ENCODE results near the gene PSD2. TPM values are rescaled to one million over a fixed set of nuclear protein-coding genes. Genes with fewer than 3 reads are reported as not detected.

PSD2 gene
- total RNA-seq, 4 donors from 2014 or later: 0.30 to 0.76 TPM; not detected in 2

GRCh38 chr5:139855946-139856540, 60.4 kb downstream of the PSD2 start:
- no peak overlapping the region for H3K4me3 ChIP-seq
- no peaks in the 10 kb centered on the region for H3K4me1 ChIP-seq
- H3K9me3 ChIP-seq: no peaks in the 10 kb centered on the region
- H3K27ac ChIP-seq: no peak overlapping the region
- no peaks in the 10 kb centered on the region for H3K27me3 ChIP-seq
- TF ChIP-seq CTCF (IDR thresholded peaks at IDR 0.05): no peak
- TF ChIP-seq POLR2A (IDR thresholded peaks at IDR 0.05): no peak
- no peak for DNase-seq
- H3K36me3 ChIP-seq: no peaks in the 10 kb centered on the region
- intact Hi-C loops (cut with DNase I; ENCODE audit: low total_unique reads): no loop called here

- Histone ChIP-seq H3K4me1 (no peaks in the 10 kb centered on the region), H3K27me3 (no peaks in the 10 kb centered on the region), H3K36me3 (no peaks in the 10 kb centered on the region), H3K27ac (no peak overlapping the region), H3K9me3 (no peaks in the 10 kb centered on the region), H3K4me3 (no peak overlapping the region)
- intact Hi-C loops (cut with DNase I; ENCODE audit: low total_unique reads): no loop called here
- DNase-seq: no peak
- TF ChIP-seq POLR2A (IDR thresholded peaks at IDR 0.05) (no peak), CTCF (IDR thresholded peaks at IDR 0.05) (no peak)
Measured at GRCh38 chr5:139856714-139857113, 61.1 kb downstream of the PSD2 start.

- TF ChIP-seq POLR2A (IDR thresholded peaks at IDR 0.05) (no peak), CTCF (IDR thresholded peaks at IDR 0.05) (no peak)
- Histone ChIP-seq H3K9me3 (no peaks in the 10 kb centered on the region), H3K27ac (no peak overlapping the region), H3K27me3 (no peaks in the 10 kb centered on the region), H3K4me3 (no peak overlapping the region), H3K36me3 (no peaks in the 10 kb centered on the region), H3K4me1 (no peaks in the 10 kb centered on the region)
- intact Hi-C loops (cut with DNase I; ENCODE audit: low total_unique reads): no loop called here
- DNase-seq: no peak
Measured at GRCh38 chr5:139859013-139859412, 63.4 kb downstream of the PSD2 start.

- Histone ChIP-seq H3K4me1 (no peaks in the 10 kb centered on the region), H3K27me3 (no peaks in the 10 kb centered on the region), H3K36me3 (no peaks in the 10 kb centered on the region), H3K27ac (no peak overlapping the region), H3K9me3 (no peaks in the 10 kb centered on the region), H3K4me3 (no peak overlapping the region)
- DNase-seq: no peak
- no peak for TF ChIP-seq CTCF (IDR thresholded peaks at IDR 0.05)
- TF ChIP-seq POLR2A (IDR thresholded peaks at IDR 0.05): no peak
- intact Hi-C loops (cut with DNase I; ENCODE audit: low total_unique reads): loop anchor here (5.0 kb wide), 1 partner anchor 74 kb away; no protein-coding TSS in a partner anchor
Measured at GRCh38 chr5:139861021-139861888, 65.6 kb downstream of the PSD2 start.

- H3K27me3 ChIP-seq: no peaks in the 10 kb centered on the region
- H3K4me3 ChIP-seq: no peak overlapping the region
- H3K9me3 ChIP-seq: no peaks in the 10 kb centered on the region
- DNase-seq: no peak
- no peaks in the 10 kb centered on the region for H3K36me3 ChIP-seq
- intact Hi-C loops (cut with DNase I; ENCODE audit: low total_unique reads): loop anchor here (5.0 kb wide), 1 partner anchor 75 kb away; no protein-coding TSS in a partner anchor
- H3K4me1 ChIP-seq: no peaks in the 10 kb centered on the region
- TF ChIP-seq CTCF (IDR thresholded peaks at IDR 0.05): no peak
- H3K27ac ChIP-seq: no peak overlapping the region
Measured at GRCh38 chr5:139861889-139862207, 66.2 kb downstream of the PSD2 start.
